SK-N-MC (cell line): ENCODE measurements around the gene ADI1.
A peak's percentile ranks its signal among the peaks of the same experiment; 100 is the strongest.

Experiments
- DNase-seq: peaks from one replicate; pipeline ENCODE4 v3.0.0-alpha.2; 2011; ENCODE audit warnings: low read depth, low spot score
- H3K27ac ChIP-seq: fragments of 200-600 bp; sonication (generic); 2 replicates; pipeline ENCODE4 v1.5.1; 2016; ENCODE audit warnings: mixed run types
- H3K36me3 ChIP-seq: fragments of 200-600 bp; sonication (generic); 2 replicates; pipeline ENCODE4 v1.6.1; 2017; ENCODE audit warnings: antibody characterized with exemption, low read length, mixed read lengths; ENCODE audit not compliant: insufficient read depth
- H3K4me3 ChIP-seq: fragments of 200-600 bp; sonication (generic); 2 replicates; pipeline ENCODE4 v1.5.1; 2016
- H3K9ac ChIP-seq: fragments of 200-600 bp; sonication (generic); 2 replicates; pipeline ENCODE4 v1.8.0; 2017; ENCODE audit warnings: mixed run types, mixed read lengths; ENCODE audit not compliant: insufficient read length
- H3K9me3 ChIP-seq: fragments of 200-600 bp; sonication (generic); 2 replicates; pipeline ENCODE4 v1.6.1; 2017; ENCODE audit warnings: low read depth, mild to moderate bottlenecking, antibody characterized with exemption, low read length, moderate library complexity, mixed read lengths
- EZH2 ChIP-seq: fragments of 200-600 bp; sonication (generic); IDR thresholded peaks from one replicate; pipeline ENCODE4 v1.6.1; 2017; ENCODE audit warnings: antibody characterized with exemption
- FOXP2 ChIP-seq: optimal IDR thresholded peaks from 2 replicates; pipeline ENCODE3; 2011; ENCODE audit warnings: mild to moderate bottlenecking, moderate library complexity; ENCODE audit not compliant: insufficient read depth; ENCODE audit errors: extremely low read length, control extremely low read depth
- POLR2AphosphoS5 ChIP-seq: IDR thresholded peaks from 2 replicates; pipeline ENCODE4 v1.6.1; 2012; ENCODE audit warnings: mild to moderate bottlenecking, low read depth, low read length, borderline replicate concordance

ADI1 gene

DNA sequence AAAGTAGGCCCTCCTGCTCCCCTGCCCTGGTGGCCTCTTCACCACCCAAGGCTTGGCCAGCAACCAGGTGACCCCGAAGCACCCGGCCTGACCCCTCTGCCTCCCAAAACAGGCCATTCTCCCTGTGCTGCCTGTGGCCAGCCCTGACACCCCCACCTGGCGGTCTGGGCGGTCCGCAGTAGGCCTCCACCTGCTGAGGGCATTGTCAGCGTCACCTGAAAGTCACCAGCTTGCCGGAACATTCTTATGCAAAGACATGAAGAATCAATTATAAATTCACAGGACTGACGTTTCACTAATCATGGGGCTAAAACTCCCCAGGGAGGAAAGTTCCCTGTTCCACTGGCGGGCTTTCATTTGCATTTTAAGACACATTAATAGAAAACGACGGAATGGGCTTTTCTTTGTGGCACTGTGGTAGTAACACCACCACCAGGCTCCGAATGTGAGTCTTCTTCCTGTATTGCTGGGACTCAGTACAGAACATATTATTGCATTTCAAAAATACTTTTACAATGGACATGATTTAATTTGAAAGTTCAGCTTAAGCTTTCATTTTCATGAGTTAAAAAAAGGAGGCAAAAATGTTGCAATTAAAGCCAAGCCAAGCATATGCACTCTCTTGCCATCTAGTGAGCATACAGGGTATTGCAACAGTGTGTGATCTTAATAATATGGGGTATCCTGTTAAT lies 57.4 kb downstream of the ADI1 start:
- no peaks in the 10 kb centered on the region; the same call in 1 of the 2 replicates for H3K36me3 ChIP-seq
- peak; percentile 42 for DNase-seq

DNA sequence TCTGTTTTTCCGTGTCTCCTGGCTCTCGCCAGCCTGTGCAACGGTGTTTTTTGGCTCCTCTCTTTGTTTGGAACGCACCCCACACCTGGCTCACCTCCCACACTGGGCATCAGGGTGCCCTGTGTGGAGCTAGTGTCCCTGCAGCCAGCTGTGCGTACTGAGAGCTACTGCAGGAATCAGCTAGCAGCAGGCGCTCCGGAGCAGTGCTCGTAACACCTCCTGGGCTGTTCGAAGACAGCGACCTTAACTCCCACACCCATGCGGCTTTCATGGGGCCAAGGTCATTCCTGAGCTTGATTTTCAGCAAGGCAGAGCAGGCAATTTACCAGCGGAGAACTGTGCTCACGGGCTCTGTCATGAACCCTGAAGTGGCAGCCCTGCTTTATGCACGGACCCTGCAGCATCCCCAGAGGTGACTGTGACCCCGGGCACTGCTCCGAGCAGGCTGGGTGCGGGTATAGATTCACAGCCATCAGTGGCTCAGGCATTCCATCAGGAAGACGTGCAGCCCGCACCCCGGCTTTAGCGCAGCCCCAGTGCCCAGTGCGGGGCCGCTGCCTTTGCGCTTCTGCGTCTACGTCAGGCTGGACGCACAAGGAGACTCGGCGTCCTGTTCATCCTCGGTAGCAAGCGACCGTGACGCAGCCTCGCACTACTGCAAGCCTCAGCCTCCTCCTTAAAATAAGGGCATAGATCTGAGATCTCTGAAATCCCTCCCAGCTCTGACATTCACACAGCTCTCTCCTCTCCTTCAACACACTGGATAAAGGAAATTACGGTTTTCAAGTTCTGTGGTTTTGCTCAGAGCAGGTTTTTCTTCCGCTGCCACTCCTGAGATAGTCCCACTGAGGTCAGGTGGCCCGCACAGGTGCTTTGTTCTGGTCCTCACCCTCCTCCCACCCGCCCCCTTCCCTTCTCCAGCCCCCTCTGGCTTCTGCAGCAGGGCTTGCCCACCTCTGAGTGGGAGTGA lies 58.2 kb downstream of the ADI1 start:
- H3K27ac ChIP-seq = no peak overlapping the region
- DNase-seq = no peak
- peaks cover 6% of the 10 kb centered on the region; the same call in 1 of the 2 replicates for H3K36me3 ChIP-seq
- TF ChIP-seq POLR2AphosphoS5 (no peak), FOXP2 (no peak), EZH2 (no peak)
- H3K4me3 ChIP-seq = no peak overlapping the region
- H3K9me3 ChIP-seq = no peaks in the 10 kb centered on the region
- no peak overlapping the region for H3K9ac ChIP-seq

More for the DNA sequence above, 57.4 kb downstream of the ADI1 start:
- H3K9ac ChIP-seq = peak overlapping the region; percentile 64
- peak overlapping the region; percentile 62 for H3K4me3 ChIP-seq
- peak overlapping the region; percentile 76 for H3K27ac ChIP-seq
- no peaks in the 10 kb centered on the region for H3K9me3 ChIP-seq
- TF ChIP-seq FOXP2 = no peak
- TF ChIP-seq EZH2 = no peak
- no peak for TF ChIP-seq POLR2AphosphoS5

GRCh38 chr2:3460156-3460555 lies 59.2 kb downstream of the ADI1 start:
- Histone ChIP-seq H3K27ac (no peak overlapping the region), H3K9me3 (no peaks in the 10 kb centered on the region), H3K4me3 (no peak overlapping the region), H3K36me3 (peaks cover 6% of the 10 kb centered on the region; the same call in 1 of the 2 replicates), H3K9ac (no peak overlapping the region)
- TF ChIP-seq FOXP2 (no peak), EZH2 (no peak), POLR2AphosphoS5 (no peak)
- no peak for DNase-seq

DNA sequence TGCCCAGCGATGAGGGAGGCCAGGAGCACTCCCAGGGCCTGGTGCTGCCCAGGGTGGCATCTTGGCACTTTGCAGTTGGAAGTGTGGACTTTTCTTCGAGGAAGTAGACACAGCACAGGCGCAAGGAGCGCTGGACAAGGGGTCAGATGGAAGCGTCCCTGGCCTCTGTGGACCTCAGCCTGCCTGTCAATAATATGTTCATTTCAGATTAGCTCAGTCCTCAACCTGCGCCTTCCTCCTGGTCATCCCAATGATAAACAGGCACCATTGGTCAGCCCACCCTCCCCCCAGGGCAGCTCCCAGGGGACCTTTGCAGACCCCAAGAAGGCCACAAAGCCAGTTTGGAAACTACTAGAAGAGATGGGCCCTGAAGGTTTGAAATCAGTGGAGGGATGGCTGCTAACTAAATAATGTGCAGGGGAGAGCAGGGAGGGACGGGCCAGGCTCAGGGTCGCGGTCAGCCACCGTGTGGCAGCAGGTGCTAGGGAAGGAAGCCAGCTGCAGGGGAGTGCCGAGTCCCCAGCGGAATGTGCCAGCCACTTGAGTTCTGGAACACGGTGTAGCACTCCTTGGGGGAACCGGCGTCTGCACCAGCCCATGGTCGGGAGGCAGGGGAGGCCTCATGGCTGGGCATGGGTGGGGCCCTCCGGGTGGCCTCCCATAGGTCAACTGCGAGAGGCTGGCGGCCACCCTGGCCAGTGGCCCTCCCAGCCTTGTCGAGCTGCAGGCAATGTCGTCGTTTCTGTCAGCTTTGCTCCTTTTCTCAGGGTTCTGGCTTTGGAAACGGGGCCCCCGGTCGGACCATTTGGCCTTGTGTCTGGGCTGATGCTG lies 59.9 kb downstream of the ADI1 start:
- Histone ChIP-seq H3K36me3 (peaks cover 6% of the 10 kb centered on the region; the same call in 1 of the 2 replicates), H3K27ac (no peak overlapping the region), H3K9me3 (no peaks in the 10 kb centered on the region), H3K4me3 (no peak overlapping the region), H3K9ac (no peak overlapping the region)
- DNase-seq = no peak
- no peak for TF ChIP-seq POLR2AphosphoS5
- TF ChIP-seq EZH2 = no peak
- no peak for TF ChIP-seq FOXP2

GRCh38 chr2:3458396-3459184 lies 60.7 kb downstream of the ADI1 start:
- H3K27ac ChIP-seq = no peak overlapping the region
- no peak overlapping the region for H3K9ac ChIP-seq
- peaks cover 6% of the 10 kb centered on the region; the same call in 1 of the 2 replicates for H3K36me3 ChIP-seq
- H3K9me3 ChIP-seq = no peaks in the 10 kb centered on the region
- DNase-seq = no peak
- no peak for TF ChIP-seq FOXP2
- H3K4me3 ChIP-seq = no peak overlapping the region

DNA sequence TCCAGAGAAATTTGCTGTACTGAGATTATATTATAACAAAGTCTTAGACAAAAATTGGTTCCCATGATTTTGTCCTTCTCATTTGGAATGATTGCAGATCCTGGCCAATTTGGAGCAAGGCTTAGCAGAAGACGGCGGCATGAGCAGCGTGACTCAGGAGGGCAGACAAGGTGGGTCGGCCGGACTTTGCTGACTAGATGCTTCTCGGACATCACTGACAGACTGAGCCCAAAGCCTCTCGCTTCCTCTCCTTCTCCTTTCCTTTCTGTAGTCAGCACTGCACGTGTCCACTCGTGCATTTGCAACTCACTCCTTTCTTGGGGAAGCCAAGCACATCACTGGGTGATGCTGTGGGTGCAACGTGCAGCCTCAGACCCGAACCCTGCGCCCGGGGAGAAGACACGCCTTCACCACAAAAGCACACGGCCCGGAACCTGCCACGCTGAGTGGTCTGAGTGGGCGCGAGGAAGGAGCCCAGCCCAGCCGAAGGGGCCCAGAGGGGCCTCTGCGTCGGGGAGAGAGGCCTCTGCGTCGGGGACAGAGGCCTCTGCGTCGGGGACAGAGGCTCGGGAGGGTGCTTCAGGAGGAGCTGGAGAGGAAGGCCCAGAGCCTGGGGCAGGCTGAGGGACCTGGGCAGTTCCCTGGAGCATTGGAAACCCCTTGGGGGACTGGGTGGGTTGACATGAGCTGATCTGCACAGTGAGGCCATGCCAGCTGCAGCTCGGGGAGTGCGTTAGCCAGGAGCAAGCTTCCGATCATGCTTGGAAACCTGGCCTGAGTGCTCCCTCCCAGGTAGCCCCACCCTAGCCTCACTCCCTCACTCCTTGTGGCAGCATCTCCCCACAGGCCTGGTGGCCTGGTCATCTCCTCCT lies 61.6 kb downstream of the ADI1 start:
- H3K36me3 ChIP-seq = peaks cover 6% of the 10 kb centered on the region; the same call in 1 of the 2 replicates
- no peak for TF ChIP-seq EZH2
- TF ChIP-seq POLR2AphosphoS5 = no peak
- TF ChIP-seq FOXP2 = no peak
- no peak overlapping the region for H3K27ac ChIP-seq
- DNase-seq = no peak
- H3K9me3 ChIP-seq = no peaks in the 10 kb centered on the region
- H3K4me3 ChIP-seq = no peak overlapping the region
- H3K9ac ChIP-seq = no peak overlapping the region
